Measurements from ENCODE around the gene COX17. TPM values are rescaled to one million over a fixed set of nuclear protein-coding genes. Genes with fewer than 3 reads are reported as not detected.

Gene COX17
- total RNA-seq, 1 donor from 2014 or later = 28.3 TPM

DNA sequence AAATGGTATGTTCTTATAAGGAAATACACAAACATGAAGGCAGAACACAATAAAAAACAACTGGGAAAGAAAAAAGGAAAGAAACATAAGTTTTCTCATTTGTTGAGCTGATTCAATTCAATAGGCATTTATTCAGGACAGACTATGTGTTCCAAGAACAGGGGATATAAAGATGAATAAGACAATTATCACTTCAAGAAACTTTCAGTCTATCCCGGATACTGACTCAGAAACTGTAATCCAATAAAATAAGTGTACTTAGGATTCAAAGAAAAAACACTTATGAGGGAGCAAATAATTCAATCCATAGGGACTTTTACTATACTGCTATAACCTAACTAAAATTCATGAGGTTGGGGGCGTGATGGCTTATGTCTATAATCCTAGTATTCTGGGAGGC lies 13.3 kb downstream of the COX17 start:
- H3K4me1 Mint-ChIP-seq (ENCODE audit: unreplicated experiment) = no peaks in the 10 kb centered on the region
- H3K36me3 Mint-ChIP-seq = peaks cover 8% of the 10 kb centered on the region
- DNase-seq (ENCODE audit: extremely low spot score, unreplicated experiment) = no peak
- no peaks in the 10 kb centered on the region for H3K27me3 Mint-ChIP-seq
- no peaks in the 10 kb centered on the region for H3K9me3 Mint-ChIP-seq
- TF ChIP-seq, protein P1, sequence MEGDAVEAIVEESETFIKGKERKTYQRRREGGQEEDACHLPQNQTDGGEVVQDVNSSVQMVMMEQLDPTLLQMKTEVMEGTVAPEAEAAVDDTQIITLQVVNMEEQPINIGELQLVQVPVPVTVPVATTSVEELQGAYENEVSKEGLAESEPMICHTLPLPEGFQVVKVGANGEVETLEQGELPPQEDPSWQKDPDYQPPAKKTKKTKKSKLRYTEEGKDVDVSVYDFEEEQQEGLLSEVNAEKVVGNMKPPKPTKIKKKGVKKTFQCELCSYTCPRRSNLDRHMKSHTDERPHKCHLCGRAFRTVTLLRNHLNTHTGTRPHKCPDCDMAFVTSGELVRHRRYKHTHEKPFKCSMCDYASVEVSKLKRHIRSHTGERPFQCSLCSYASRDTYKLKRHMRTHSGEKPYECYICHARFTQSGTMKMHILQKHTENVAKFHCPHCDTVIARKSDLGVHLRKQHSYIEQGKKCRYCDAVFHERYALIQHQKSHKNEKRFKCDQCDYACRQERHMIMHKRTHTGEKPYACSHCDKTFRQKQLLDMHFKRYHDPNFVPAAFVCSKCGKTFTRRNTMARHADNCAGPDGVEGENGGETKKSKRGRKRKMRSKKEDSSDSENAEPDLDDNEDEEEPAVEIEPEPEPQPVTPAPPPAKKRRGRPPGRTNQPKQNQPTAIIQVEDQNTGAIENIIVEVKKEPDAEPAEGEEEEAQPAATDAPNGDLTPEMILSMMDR (conservative IDR thresholded peaks at IDR 0.05) = no peak
- H3K4me3 Mint-ChIP-seq = no peak overlapping the region
- no peak overlapping the region for H3K27ac Mint-ChIP-seq

DNA sequence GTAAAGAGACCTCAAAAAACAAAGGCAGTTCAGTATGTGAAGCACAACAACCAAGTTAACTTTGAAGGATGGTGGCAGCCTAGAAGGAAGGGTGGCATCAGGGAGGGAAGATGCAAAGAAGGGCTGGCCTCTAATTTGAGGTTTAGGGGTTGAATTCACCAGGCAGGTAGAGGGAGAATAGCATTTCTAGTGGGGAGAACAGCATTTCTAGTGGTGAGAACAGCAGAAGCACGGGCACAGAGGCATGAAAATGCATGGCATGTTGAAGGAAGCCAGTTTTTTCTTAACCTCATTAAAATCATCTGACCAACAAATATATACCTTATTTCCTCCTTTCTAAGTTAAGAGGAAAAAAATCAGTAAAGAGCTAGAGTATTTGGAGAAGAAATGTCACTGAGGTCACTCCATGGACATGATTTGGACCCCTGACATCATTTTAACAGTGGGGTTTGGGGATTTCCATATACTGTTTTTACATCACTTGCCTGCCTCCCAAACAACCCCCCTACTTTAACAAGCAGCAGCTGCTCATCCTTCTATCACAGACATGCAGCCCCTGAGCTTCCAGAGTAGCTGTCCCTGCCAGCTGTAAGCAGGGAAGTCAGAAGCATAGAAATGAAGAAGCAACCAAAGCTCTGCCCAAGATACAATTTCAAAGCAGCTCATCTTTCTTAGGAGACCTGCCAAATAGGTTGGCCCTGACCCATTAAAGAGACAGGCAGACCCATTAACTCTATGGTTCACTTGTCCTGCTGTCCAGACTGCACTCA lies 14.4 kb downstream of the COX17 start:
- DNase-seq (ENCODE audit: extremely low spot score, unreplicated experiment) = no peak
- no peaks in the 10 kb centered on the region for H3K4me1 Mint-ChIP-seq (ENCODE audit: unreplicated experiment)
- H3K27me3 Mint-ChIP-seq = no peaks in the 10 kb centered on the region
- peaks cover 8% of the 10 kb centered on the region for H3K36me3 Mint-ChIP-seq
- H3K27ac Mint-ChIP-seq = no peak overlapping the region
- TF ChIP-seq, protein P1 (conservative IDR thresholded peaks at IDR 0.05) = no peak
- no peaks in the 10 kb centered on the region for H3K9me3 Mint-ChIP-seq
- H3K4me3 Mint-ChIP-seq = no peak overlapping the region

DNA sequence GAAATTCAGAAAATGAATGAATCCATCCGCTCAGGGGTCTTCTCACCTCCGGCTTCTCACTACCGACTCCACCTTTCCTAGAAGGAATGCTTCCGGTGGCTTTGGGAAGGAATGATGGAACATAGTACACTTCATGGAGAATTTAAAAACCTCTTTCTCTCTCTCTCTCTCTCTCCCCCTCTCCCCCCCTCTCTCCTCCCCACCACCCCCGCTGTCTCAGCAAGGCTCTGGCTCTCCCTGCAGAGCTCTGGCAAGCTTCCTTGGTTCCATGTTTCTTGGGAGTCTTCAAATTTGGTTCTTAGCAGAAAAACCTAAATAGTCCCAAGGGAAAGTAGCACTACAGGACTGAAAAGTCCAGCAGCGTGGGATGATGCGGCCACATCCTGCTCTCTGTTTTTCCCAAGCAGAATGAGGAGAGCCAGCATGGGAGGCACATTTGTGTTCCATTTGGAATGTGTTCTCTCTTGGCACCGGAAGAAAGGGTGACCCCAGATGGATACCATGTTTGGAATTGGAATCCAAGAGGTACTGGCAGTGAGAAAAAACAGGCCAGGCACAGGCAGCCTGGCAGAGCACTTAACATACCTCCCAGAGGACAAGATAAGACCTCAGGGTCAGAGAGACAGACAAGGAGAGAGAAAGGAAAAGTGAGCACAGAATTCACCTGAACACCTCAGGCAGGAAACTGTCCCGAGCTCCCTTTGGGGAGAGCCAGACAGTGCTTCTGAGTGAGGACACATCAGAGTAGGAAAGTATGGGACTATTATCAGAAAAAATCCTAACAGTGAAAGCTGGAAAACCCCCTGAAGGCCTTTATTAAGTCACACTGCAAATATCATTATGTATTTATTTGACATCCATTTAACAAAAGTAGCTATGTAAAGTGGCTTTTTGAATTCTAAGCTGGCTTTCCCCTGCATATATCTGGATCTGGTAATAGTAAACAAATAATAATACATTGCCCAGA lies 16.4 kb downstream of the COX17 start, which contains the start of gene POPDC2:
POPDC2 (minus strand) TSS at position 116 of the 967 bp plus-strand sequence. CDS start 166 bp downstream, outside the sequence.
- no peaks in the 10 kb centered on the region for H3K27me3 Mint-ChIP-seq
- H3K4me1 Mint-ChIP-seq (ENCODE audit: unreplicated experiment) = no peaks in the 10 kb centered on the region
- peaks cover 5% of the 10 kb centered on the region for H3K36me3 Mint-ChIP-seq
- TF ChIP-seq, protein P1 (conservative IDR thresholded peaks at IDR 0.05) = no peak
- no peak within 1 kb of the TSS for H3K27ac Mint-ChIP-seq
- no peak for DNase-seq (ENCODE audit: extremely low spot score, unreplicated experiment)
- H3K9me3 Mint-ChIP-seq = no peaks in the 10 kb centered on the region
- H3K4me3 Mint-ChIP-seq = no peak within 1 kb of the TSS

DNA sequence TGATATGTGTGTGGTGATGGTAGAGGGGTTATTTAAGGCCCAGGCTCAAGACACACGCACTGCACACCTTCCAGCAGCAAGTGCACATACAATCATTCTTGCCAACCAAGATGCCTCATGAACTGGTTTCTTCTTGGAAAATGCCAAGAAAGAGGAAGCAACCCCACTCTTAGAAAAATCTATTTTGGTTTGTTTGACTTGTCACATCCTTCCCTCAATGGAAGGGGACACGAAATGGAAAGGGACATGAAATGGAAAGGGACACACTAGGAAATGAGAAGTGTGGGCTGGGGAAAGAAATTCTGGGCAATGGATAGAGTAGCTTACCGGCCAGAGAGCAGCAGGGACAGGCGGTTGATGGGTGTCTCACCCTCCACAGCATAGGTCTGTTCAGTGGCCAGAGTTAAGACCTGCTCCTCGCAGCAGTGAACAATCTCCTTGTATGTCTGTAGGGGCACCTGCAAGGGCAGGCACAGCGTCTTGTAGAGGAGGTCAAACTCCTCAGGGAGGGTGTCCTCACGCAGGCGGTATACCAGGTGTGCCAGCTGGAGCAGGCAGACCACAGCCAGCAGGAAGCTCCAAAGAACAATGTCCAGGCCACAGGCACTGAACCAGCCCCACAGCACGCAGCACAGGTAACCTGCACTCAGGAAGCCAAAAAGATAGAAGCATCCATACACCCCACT lies 17.5 kb downstream of the COX17 start:
- Mint-ChIP-seq H3K27ac (no peak overlapping the region), H3K9me3 (no peaks in the 10 kb centered on the region), H3K4me1 (ENCODE audit: unreplicated experiment) (no peaks in the 10 kb centered on the region), H3K27me3 (no peaks in the 10 kb centered on the region), H3K36me3 (peaks cover 5% of the 10 kb centered on the region), H3K4me3 (no peak overlapping the region)
- TF ChIP-seq, protein P1 (conservative IDR thresholded peaks at IDR 0.05) = no peak
- DNase-seq (ENCODE audit: extremely low spot score, unreplicated experiment) = no peak

DNA sequence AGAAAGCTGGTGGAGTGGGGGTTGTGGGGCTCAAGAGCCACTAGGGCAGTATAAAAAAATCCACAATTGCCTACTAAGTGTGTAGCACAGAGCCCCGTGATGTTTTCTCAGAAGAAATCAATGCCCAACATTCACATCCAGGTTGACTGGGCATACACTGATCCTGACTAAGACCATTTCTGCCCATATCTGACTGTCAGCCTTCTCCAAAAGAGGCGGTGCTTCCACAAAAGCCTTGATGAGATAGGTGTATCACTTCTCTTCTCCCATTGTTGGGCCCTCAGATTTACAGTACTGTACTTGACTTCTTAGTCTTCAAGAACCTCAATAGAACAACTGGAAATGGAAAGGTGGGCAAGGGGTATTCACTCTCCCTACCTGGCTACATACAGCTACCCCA lies 18.2 kb downstream of the COX17 start:
- Mint-ChIP-seq H3K4me3 (no peak overlapping the region), H3K27me3 (no peaks in the 10 kb centered on the region), H3K9me3 (no peaks in the 10 kb centered on the region)

More for the DNA sequence above, 18.2 kb downstream of the COX17 start:
- Mint-ChIP-seq H3K27ac (no peak overlapping the region), H3K36me3 (peaks cover 5% of the 10 kb centered on the region), H3K4me1 (ENCODE audit: unreplicated experiment) (no peaks in the 10 kb centered on the region)
- no peak for DNase-seq (ENCODE audit: extremely low spot score, unreplicated experiment)
- TF ChIP-seq, protein P1 (conservative IDR thresholded peaks at IDR 0.05) = no peak

All from type B pancreatic cell (in vitro differentiated cells).